HEK293T (cell line): ENCODE results near the gene KIAA0408.

ENCODE experiments used
- CTCF ChIA-PET: fragments of 350-600 bp; formaldehyde crosslinking; extraction: SDS; loops from one replicate; lab custom pipeline; 2021; ENCODE audit warnings: antibody characterized with exemption, inconsistent platforms; lab: Yijun Ruan, JAX
- POLR2A ChIA-PET: fragments of 350-600 bp; formaldehyde crosslinking; extraction: SDS; loops from one replicate; lab custom pipeline; 2020; ENCODE audit warnings: antibody characterized with exemption, inconsistent platforms; lab: Yijun Ruan, JAX
- DNase-seq: peaks from one replicate; pipeline ENCODE4 v3.0.0; 2012; ENCODE audit warnings: mixed read lengths; ENCODE audit errors: extremely low spot score
- ARNT ChIP-seq: fragments of 450-650 bp; IDR thresholded peaks from 2 replicates; pipeline ENCODE4 v1.6.1; 2017; ENCODE audit warnings: mild to moderate bottlenecking
- BHLHE40 ChIP-seq: fragments of 450-650 bp; IDR thresholded peaks from 2 replicates; pipeline ENCODE4 v1.6.1; 2016; ENCODE audit warnings: mild to moderate bottlenecking, moderate library complexity, borderline replicate concordance
- CTBP1 ChIP-seq: fragments of 450-650 bp; IDR thresholded peaks from 2 replicates; pipeline ENCODE4 v1.6.1; 2016; ENCODE audit warnings: borderline replicate concordance
- ELF4 ChIP-seq: fragments of 450-650 bp; IDR thresholded peaks from 2 replicates; pipeline ENCODE4 v1.6.1; 2017; ENCODE audit warnings: antibody characterized with exemption
- FOXA1 ChIP-seq: fragments of 450-650 bp; IDR thresholded peaks from 2 replicates; pipeline ENCODE4 v1.6.1; 2016; ENCODE audit warnings: mild to moderate bottlenecking
- FOXK2 ChIP-seq: fragments of 450-650 bp; IDR thresholded peaks from 2 replicates; pipeline ENCODE4 v1.6.1; 2016; ENCODE audit warnings: mild to moderate bottlenecking
- FOXM1 ChIP-seq: fragments of 450-650 bp; IDR thresholded peaks from 2 replicates; pipeline ENCODE4 v1.6.1; 2017; ENCODE audit warnings: mild to moderate bottlenecking, borderline replicate concordance
- HDGF ChIP-seq: fragments of 450-650 bp; IDR thresholded peaks from 2 replicates; pipeline ENCODE4 v1.6.1; 2017; ENCODE audit warnings: antibody characterized with exemption, borderline replicate concordance
- L3MBTL2 ChIP-seq: fragments of 450-650 bp; conservative IDR thresholded peaks from 2 replicates; pipeline ENCODE4 v1.6.1; 2016; ENCODE audit warnings: mild to moderate bottlenecking
- LEF1 ChIP-seq: fragments of 450-650 bp; IDR thresholded peaks from 2 replicates; pipeline ENCODE4 v1.6.1; 2017; ENCODE audit warnings: mild to moderate bottlenecking, borderline replicate concordance
- NFRKB ChIP-seq: fragments of 450-650 bp; IDR thresholded peaks from 2 replicates; pipeline ENCODE4 v1.6.1; 2016; ENCODE audit warnings: mild to moderate bottlenecking, moderate library complexity
- SP1 ChIP-seq: fragments of 450-650 bp; IDR thresholded peaks from 2 replicates; pipeline ENCODE4 v1.6.1; 2017
- SUZ12 ChIP-seq: fragments of 450-650 bp; IDR thresholded peaks from 2 replicates; pipeline ENCODE4 v1.6.1; 2016; ENCODE audit warnings: mild to moderate bottlenecking
- TARDBP ChIP-seq: fragments of 450-650 bp; IDR thresholded peaks from 2 replicates; pipeline ENCODE4 v1.6.1; 2016
- ZNF384 ChIP-seq: fragments of 450-650 bp; IDR thresholded peaks from 2 replicates; pipeline ENCODE4 v1.6.1; 2016
- TF ChIP-seq, protein P1 (sequence below): fragments of 450-650 bp; IDR thresholded peaks from 2 replicates; pipeline ENCODE4 v1.6.1; 2016

Gene KIAA0408

GRCh38 chr6:127460465-127460864 lies 1.3 kb upstream of the KIAA0408 start:
- no peak for DNase-seq
- POLR2A ChIA-PET: no interaction called here
- TF ChIP-seq L3MBTL2 (no peak), ARNT (no peak), SP1 (no peak), ZNF384 (no peak), CTBP1 (no peak), LEF1 (no peak)
- TF ChIP-seq, protein P1, sequence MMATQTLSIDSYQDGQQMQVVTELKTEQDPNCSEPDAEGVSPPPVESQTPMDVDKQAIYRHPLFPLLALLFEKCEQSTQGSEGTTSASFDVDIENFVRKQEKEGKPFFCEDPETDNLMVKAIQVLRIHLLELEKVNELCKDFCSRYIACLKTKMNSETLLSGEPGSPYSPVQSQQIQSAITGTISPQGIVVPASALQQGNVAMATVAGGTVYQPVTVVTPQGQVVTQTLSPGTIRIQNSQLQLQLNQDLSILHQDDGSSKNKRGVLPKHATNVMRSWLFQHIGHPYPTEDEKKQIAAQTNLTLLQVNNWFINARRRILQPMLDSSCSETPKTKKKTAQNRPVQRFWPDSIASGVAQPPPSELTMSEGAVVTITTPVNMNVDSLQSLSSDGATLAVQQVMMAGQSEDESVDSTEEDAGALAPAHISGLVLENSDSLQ: no peak
- CTCF ChIA-PET: interaction anchor here (0.7 kb wide), 1 partner anchor 48 kb away, joined by 3 read pairs; no protein-coding TSS in a partner anchor

DNA sequence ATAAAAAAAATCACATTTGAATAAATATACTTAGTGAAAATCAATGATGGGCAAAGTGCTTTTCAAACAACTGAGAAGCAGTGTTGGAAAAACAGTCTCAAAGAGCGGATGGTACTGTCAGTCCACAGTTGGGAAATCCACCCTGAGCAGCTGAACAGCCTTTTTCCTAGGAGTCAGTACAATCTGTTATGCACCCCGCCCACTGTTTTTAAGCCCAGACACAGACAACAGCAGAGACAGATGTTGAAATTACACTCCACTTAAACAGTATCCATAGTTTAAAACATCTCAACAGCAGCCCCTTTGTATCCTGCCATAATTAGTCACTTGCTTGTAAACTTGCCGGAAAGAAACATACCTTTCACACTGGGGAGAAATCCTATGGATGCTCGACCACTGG lies 372 bp downstream of the KIAA0408 start:
- TF ChIP-seq L3MBTL2 (no peak), LEF1 (no peak), ARNT (no peak), HDGF (no peak), FOXM1 (no peak), CTBP1 (no peak), SUZ12 (no peak), SP1 (no peak), BHLHE40 (no peak), ELF4 (no peak), TARDBP (no peak), FOXK2 (no peak), FOXA1 (no peak), ZNF384 (no peak), NFRKB (no peak)
- TF ChIP-seq, protein P1: no peak
- peak; percentile 11 for DNase-seq
- CTCF ChIA-PET: interaction anchor here (1.2 to 1.4 kb wide), 2 partner anchors 10 to 80 kb away, joined by 4 to 7 read pairs; no protein-coding TSS in a partner anchor
- POLR2A ChIA-PET: interaction anchor here (1.0 to 1.4 kb wide), 3 partner anchors 52 to 58 kb away, joined by 3 to 5 read pairs (median 3); no protein-coding TSS in a partner anchor

DNA sequence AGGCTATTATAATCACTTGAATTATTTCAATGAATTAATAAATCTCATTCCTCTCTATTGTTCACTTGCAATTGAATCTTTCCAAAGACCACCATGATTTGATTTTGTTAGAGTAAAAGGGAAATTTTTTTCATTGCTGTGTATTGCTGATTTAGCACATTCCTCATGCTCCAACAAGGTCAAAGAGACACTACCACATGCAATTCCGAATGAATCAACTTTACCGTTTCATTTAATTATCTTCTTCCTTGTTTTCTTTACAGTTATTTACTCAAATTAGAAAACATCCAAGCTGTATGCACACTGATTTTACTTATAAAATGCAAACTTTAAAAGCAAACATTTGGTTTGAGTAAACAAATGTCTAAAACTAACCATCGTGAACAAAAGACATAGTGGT lies 967 bp downstream of the KIAA0408 start:
- CTCF ChIA-PET: interaction anchor here (0.6 to 1.4 kb wide), 2 partner anchors 71 to 81 kb away, joined by 3 to 7 read pairs; no protein-coding TSS in a partner anchor
- no peak for TF ChIP-seq ZNF384
- TF ChIP-seq SP1: no peak
- no peak for TF ChIP-seq ELF4
- TF ChIP-seq BHLHE40: no peak
- no peak for DNase-seq
- POLR2A ChIA-PET: interaction anchor here (1.4 kb wide), 1 partner anchor 58 kb away, joined by 5 read pairs; no protein-coding TSS in a partner anchor

DNA sequence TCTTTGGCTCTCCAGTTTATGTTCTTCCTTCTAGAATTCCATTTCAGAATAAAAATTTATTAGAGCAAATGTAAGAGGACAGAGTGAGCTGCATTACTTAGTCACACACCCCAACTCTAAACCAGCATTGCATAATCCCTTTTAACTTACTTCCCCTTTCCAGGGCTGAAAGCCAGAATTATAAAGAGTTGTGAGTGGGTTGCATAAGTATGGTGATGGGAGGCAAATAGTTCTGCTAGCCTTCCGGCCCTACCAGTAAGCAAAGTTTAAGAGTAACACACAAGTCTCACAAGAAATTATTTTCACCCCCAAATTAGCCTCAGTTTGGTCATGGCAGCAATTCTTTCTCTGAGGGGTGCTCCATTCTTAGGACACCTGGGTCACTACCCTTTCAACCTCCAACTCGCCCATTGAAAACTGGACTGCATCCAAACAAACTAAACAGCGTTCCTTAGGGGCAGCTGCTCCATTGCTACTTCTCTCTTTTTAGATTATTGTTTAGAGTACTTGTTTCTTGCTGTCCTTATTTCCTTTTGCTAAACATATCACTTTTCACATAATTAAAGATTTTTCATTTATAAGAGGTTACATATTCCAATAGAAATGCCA lies 1.6 kb downstream of the KIAA0408 start:
- TF ChIP-seq L3MBTL2 (no peak), ZNF384 (no peak), FOXA1 (no peak), ELF4 (no peak), FOXM1 (no peak), SP1 (no peak), FOXK2 (no peak), ARNT (no peak), NFRKB (no peak), SUZ12 (no peak), BHLHE40 (no peak), TARDBP (no peak)
- TF ChIP-seq, protein P1: no peak
- POLR2A ChIA-PET: no interaction called here
- CTCF ChIA-PET: interaction anchor here (0.6 kb wide), 1 partner anchor 71 kb away, joined by 3 read pairs; no protein-coding TSS in a partner anchor
- no peak for DNase-seq

DNA sequence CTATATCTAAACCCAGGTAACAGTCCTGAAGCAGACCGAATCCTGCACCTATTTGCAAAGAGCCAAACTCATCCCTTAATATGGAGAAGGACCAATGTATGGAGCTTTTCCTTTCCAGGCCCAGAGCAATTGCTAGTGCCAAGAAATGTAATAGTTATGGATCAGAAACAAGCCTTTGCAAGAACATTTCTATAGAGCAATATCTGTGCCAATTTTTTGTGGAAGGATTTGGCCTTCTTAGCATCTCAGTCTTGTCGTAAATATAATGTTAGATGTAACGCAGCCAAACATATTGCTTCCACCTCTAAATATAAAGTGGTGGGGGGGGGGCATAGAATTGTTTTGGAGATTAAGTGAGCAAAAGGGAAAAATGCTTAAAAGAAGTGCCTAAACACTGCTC lies 2.7 kb downstream of the KIAA0408 start:
- DNase-seq: no peak
- CTCF ChIA-PET: no interaction called here
- POLR2A ChIA-PET: no interaction called here
- TF ChIP-seq NFRKB: no peak
- TF ChIP-seq TARDBP: no peak
- TF ChIP-seq BHLHE40: no peak

- ChIA-PET CTCF (no interaction called here), POLR2A (no interaction called here)
- DNase-seq: no peak
- no peak for TF ChIP-seq BHLHE40
- TF ChIP-seq CTBP1: no peak
- no peak for TF ChIP-seq ARNT
- TF ChIP-seq SP1: no peak
- no peak for TF ChIP-seq TARDBP
- no peak for TF ChIP-seq L3MBTL2
- TF ChIP-seq FOXM1: no peak
- no peak for TF ChIP-seq SUZ12
- no peak for TF ChIP-seq ELF4
- no peak for TF ChIP-seq FOXK2
- no peak for TF ChIP-seq ZNF384
- no peak for TF ChIP-seq LEF1
- no peak for TF ChIP-seq FOXA1
These were observed 5.2 kb downstream of the KIAA0408 start for GRCh38 chr6:127453845-127454619.
